COLO829 (cell line): Measurements from ENCODE around the gene PRPH.
"Not testable (repeated sequence)": the region's sequence is repeated elsewhere in the genome, so short reads cannot be mapped to it uniquely, and the experiment has no call there.

Source experiments
- DNase-seq: peaks from one replicate; pipeline ENCODE4 v3.0.0; 2012; ENCODE audit warnings: low spot score

The PRPH gene

DNA sequence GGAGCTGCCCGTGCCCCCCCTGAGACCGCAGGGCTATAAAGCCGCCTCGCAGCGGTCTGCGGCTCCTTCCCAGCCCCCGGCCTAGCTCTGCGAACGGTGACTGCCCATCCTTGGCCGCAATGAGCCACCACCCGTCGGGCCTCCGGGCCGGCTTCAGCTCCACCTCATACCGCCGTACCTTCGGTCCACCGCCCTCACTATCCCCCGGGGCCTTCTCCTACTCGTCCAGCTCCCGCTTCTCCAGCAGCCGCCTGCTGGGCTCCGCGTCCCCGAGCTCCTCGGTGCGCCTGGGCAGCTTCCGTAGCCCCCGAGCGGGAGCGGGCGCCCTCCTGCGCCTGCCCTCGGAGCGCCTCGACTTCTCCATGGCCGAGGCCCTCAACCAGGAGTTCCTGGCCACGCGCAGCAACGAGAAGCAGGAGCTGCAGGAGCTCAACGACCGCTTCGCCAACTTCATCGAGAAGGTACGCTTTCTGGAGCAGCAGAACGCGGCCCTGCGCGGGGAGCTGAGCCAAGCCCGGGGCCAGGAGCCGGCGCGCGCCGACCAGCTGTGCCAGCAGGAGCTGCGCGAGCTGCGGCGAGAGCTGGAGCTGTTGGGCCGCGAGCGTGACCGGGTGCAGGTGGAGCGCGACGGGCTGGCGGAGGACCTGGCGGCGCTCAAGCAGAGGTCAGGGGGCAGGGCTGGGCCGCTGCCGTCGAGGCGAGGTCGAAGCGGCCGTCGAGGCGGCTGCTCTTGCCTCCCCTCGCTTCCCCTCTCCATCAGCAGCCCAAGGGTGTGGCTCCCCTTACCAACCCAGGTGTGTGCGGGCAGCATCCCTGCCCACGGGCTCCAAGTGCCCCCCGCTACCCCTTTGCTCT lies at the start of gene PRPH:
PRPH (plus strand) TSS at position 66 of the 855 bp plus-strand sequence; CDS start at position 120, 54 bp downstream.
- DNase-seq, result no peak

DNA sequence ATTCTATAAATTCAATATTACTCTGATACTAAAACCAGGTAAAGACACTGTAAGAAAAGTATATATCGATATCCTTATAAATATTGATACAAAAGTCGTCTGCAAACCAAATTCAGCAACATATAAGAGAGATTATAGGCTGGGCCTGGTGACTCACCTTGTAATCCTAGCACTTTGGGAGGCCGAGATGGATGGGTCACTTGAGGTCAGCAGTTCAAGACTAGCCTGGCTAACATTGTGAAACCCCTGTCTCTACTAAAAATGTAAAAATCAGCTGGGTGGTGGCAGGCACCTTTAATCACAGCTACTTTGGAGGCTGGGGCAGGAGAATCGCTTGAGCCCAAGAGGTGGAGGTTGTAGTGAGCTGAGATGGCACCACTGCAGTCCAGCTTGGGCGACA lies 43.6 kb upstream of the PRPH start:
- no peak for DNase-seq

DNA sequence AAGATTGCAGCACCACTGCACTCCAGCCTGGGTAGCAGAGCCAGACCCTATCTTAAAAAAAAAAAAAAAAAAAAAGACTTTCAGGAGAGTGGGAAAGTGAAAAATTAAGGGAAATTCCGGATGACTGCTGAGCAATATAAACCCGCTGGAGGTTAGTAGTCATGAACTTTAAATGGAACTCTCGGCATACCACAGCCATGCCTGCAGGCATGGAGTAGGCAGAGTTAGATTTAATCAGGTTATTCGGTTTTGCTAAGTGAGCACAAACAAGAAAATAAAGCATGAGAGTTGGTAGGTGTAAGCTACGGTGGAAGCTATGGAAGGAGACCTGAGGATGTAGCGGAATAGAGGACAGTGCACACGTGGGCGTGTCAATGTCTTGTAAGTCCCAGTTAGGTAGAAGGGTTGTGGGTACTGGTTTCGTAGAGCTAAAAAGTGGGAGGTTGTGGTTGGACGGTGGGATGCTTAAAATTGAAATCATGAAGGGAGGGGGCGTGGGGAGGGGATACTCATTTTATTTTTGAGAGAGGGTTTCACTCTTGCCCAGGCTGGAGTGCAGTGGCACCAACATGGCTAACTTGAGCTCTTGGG lies 41.8 kb upstream of the PRPH start:
- no peak for DNase-seq

DNA sequence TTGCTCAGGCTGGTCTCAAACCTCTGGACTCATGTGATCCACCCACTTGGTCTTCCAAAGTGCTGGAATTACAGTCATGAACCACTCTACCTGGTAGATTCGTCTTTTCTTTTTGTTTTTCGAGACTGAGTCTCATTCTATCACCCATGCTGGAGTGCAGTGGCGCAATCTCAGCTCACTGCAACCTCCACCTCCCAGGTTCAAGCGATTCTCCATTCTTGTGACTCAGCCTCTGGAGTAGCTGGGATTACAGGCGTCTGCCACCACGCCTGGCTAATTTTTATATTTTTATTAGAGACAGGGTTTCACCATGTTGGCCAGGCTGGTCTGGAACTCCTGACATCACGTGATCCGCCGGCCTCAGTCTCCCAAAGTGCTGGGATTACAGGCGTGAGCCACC lies 39.5 kb upstream of the PRPH start:
- not testable (repeated sequence) for DNase-seq

DNA sequence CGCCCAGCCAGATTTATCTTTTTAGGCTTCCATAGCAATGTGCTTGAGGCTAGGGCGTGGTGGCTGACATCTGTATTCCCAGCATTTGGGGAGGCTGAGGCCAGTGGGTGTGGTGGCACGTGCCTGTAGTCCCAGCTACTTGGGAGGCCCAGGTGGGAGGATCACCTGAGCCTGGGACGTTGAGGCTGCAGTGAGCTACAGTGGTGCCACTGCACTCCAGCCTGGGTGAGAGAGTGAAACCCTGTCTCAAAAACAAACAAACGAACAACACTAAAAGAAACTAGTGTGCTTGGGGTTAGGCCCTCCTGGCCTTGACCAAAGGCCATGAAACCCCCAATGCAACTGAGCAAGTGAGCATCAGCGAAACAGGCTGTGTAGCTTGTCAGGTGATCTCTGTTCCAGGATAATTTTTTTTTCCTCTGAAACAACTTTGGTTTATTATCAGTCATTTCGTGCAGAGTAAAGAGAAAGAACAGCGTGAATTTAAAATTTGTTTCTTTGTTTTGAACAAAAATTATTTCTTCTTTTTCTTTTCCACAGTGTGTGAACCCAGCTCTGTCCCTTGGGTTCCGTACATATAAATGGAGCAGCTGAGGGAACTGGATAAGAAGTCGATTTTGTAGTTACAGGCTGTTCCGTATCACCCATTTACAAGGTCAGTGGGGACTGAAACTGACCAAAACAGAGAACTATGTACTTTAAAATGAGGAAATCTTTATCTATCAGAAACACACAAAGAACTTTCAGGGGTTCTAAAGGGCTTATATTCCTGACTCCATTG lies 38.9 kb upstream of the PRPH start:
- DNase-seq, result no peak

DNA sequence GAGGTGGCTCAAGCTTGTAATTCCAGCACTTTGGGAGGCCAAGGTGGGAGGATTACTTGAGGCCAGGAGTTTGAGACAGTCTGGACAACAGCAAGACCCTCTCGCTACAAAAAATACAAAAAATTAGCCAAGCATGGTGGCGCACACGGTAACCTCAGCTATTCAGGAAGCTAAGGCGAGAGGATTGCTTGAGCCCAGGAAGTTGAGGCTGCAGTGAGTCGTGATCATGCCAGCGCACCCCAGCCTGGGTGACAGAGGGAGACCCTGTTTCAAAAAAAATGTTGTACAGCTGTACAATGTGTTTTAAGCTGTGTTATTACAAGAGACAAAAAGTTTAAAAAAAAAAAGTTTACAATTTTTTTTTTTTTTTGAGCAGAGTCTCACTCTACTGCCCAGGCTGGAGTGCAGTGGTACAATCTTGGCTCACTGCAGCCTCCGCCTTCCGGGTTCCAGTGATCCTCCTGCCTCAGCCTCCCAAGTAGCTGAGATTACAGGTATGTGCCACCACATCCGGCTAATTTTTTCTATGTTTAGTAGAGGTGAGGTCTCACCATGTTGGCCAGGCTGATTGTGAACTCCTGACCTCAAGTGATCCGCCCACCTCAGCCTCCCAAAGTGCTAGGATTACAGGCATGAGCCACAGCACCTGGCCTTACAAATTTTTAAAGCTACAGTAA lies 37.3 kb upstream of the PRPH start:
- DNase-seq, result not testable (repeated sequence)

DNA sequence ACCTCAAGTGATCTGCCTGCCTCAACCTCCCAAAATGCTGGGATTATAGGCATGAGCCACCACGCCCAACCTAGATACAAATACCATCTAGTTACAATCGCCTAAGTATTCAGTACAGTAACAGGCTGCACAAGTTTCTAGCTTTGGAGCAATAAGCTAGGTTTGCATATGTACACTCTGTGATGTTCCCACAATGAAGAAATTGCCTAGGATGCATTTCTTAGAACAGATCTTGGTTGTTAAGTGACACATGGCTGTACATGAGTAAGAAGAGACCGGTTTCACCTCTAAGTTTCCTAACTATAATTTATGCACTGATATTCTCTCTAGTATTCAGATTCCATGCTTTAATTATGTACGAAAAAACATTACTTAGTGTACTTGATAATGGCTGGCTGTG lies 35.5 kb upstream of the PRPH start:
- DNase-seq, result no peak

DNA sequence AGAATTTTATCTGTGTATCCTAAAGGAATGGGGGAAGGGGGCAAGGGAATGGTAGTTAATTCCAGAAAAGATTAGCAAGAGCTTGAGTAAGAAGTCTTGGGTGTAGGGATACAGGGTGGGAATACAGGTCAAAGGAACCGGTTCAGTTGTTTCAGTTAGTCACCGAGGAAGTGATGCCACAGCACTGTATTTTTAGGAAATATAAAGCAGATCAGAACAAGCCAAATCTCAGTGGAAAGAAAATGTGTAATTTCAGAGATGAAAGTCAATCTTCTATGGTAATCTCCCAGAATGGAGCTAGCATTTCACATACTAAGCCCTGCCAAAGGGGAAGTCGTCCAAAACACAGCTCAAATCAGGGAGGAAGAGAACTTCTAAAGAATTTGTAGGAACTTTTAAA lies 34.8 kb upstream of the PRPH start:
- no peak for DNase-seq

DNA sequence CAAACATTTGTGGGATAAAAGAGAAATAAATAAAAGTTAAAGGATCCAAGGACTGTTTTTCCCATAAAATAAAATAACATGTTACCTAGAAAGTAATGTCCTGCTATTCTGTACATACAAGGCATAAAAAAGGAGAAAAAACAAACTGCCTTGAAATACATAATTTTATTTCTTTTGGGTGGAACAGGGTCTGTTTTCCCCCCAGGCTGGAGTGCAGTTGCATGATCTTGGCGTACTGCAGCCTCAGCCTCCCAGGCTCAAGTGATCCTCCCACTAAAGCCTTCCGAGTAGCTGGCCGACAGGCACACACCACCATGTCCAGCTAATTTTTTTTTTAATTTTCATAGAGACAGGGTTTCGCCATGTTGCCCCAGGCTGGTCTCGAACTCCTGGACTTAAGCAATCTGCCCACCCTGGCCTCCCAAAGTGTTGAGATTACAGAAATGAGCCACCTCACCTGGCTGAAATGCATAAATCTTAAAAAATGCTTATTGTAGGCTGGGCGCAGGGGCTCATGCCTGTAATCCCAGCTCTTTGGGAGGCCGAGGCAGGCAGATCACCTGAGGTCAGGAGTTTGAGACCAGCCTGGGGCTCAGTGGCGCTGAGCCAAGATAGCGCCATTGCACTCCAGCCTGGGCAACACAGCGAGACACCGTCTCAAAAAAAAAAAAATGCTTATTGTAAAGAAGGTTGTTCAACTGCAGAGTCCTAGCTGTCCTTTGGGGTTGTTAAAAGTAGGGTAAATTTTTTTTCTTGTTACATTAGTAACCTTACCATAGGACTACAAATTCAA lies 34.2 kb upstream of the PRPH start:
- no peak for DNase-seq

DNA sequence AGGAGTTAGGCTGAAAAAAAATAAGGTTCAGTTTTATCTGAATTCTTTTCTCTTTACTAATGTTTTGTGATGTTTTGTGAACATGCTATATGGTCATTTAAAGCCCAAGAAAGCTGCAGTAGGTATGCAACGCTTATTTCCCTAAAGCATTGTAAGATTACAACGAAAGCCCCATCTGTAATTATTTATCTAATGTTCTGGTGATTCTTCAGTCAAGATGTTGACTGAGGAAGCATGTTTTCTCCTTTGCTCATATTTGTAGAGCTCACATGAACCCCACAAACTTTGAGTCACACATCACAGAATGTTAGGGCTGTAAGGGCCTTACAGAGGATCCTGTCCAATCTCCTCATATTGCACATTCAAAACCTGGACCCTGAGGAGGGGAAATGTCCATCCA lies 33.2 kb upstream of the PRPH start:
- no peak for DNase-seq

DNA sequence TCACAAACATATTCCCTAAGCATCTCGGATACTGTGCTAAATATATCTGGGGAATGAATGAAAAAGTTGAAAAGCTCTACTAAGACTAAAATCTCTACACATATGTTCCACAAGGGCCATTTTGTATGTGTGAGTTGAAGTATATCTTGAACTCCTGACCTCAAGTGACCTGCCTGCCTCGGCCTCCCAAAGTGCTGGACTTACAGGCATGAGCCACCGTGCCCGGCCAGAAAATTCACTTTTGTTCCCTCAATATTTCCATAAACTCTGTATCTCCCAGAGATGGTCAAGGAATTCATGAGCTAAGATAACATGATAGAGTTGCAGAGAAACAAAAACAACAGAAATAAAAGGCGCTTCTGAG lies 31.6 kb upstream of the PRPH start:
- no peak for DNase-seq

DNA sequence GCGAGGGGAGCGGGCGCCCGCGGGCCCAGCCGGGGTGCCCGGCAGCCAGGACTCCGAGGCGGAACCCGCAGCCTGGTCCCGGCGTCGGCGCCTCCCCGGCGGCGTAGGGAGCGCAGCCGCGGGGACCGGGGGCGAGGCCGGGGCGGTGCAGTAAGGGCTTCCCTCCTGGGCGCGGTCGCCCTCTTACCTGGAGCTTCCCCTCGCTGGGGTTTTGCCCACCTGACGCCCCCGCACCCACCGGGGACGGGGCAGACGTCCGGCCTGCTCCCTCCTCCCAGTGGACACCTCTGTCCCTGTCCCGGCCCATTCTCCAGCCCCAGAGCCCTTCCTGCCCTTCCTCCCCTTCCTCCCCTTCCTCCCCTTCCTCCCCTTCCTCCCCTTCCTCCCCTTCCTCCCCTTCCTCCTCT lies 30.5 kb upstream of the PRPH start:
- DNase-seq, result no peak

DNA sequence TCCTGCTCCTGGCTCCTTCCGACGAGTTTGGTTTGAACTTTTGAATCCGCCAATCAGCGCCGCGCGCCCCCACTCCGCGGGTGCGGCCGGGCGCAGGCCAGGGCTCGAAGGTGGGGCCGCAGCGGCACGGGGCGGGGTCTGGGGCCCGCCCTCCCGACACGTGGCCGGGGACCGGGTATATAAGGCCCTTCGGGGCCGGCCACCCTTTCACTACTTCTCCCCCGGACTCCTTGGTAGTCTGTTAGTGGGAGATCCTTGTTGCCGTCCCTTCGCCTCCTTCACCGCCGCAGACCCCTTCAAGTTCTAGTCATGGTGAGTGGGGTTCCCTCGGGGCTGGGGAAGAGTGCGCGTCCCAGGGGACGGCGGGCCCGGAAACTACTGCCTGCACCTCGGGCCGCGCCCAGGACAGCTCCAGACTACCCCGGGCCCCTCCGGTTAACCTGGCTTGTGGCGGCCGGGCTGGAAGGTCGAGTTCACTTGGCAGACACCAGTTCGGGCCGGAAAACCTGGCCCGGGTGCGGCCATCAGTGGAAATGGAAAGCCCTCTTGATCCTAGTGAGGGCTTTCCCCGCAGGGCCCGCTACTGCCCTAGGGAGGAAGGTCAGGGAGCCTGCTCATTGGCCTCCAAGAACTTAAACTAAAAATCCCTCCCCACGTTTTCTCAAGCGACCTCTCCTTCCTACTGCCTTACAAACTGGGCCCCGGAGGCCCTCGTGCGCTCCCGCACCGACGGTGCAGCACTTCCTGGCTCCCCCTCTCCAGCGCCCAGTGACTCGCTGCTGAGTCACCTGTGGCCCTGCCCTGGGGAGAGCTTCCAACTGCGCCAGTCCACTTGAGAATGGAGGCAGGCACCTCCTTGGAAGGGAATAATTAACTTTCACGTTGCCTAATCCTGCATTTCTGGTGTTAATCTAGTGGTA lies 29.8 kb upstream of the PRPH start, which contains the start of gene TUBA1C:
TUBA1C (plus strand) TSS at position 210 of the 920 bp plus-strand sequence; CDS start at position 310, 100 bp downstream.
- peak; percentile 91 for DNase-seq

DNA sequence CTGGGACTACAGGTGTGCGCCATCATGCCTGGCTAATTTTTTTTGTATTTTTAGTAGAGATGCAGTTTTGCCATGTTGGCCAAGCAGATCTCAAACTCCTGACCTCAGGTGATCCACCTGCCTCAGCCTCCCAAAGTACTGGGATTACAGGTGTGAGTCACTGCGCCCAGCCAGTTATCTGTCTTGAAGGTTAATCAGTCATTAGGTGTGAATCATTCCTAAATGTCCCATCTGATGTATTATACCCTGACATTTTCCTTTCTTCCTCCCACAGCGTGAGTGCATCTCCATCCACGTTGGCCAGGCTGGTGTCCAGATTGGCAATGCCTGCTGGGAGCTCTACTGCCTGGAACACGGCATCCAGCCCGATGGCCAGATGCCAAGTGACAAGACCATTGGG lies 25.8 kb upstream of the PRPH start:
- DNase-seq, result not testable (repeated sequence)

DNA sequence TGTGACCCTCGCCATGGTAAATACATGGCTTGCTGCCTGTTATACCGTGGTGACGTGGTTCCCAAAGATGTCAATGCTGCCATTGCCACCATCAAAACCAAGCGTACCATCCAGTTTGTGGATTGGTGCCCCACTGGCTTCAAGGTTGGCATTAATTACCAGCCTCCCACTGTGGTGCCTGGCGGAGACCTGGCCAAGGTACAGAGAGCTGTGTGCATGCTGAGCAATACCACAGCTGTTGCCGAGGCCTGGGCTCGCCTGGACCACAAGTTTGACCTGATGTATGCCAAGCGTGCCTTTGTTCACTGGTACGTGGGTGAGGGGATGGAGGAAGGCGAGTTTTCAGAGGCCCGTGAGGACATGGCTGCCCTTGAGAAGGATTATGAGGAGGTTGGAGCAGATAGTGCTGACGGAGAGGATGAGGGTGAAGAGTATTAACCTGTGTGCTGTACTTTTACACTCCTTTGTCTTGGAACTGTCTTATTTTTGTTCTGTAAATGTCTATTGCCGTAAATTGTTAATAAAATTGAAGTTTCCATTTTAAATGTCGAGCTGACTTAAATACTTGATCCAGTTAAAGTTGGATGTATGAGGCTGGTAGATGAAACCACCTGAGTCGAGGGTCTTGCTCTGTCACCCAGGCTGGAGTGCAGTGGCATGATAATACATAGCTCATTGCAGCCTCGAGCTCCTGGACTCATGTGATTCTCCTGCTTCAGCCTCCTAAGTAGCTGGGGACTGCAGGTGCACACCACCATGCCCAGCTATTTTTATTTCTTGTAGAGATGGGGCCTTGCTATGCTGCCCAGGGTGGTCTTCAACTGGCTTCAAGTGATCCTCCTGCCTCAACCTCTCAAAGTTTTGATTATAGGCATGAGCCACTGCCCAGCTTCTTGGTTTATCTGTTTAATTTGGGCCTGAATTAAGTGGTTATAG lies 21.9 kb upstream of the PRPH start:
- DNase-seq, result no peak

DNA sequence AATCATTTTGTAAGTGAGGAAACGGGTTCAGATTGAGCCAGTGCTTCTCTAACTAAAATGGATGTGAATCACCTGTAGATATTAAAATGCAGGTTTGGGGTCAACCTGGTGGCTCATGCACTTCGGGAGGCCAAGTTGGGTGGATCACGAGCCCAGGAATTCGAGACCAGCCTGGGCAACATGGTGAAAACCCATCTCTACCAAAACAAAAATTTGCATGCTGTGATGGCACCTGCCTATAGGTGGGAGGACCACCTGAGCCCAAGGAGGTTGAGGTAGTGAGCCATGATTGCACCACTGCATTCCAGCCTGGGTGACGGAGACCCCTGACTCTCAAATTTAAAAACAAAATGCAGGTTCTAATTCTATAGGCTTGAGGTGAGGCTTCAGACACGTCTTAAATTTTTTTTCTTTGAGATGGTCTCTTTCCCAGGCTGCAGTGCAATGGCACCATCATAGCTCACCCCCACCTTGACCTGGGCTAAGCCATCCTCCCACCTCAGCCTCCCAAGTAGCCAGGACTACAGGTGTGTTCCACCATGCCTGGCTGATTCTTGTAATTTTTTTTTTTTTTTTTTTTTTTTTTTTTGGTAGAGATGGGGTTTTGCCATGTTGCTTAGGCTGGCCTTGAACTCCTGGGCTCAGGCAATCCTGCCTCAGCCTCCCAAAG lies 21.1 kb upstream of the PRPH start:
- no peak for DNase-seq

DNA sequence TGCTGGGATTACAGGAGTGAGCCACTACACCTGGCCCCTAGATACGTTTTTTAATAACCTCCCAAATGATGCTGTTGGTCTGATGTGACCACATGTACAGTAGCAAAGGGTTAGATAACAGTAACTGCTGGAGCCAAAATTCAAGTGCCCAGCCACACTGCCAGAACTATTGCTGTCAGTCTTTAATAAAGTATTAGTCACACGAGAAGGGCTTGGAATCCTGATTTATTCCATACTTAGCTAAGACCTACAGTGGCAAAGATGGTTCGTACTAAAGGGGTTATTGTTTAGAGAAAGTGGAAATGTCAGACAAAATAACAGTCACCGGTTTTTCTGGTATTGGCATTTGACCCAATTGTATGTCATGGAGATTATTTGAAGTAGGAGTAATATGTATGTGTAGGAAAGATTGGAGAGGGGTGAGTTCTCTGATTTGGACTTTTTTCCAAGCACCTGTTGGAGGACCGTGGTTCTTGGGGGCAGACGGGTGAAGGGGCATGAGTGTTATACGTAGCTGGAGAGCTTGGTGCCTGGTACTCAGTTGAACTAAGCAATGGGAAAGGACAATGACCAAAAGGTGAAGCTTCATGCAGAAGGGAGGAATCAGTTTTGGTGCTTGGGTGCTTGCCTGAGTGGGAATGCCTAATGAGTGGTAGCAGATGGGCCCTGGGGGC lies 20.4 kb upstream of the PRPH start:
- no peak for DNase-seq
